Measurements from ENCODE around the gene BAIAP2.

Gene BAIAP2, protein sequence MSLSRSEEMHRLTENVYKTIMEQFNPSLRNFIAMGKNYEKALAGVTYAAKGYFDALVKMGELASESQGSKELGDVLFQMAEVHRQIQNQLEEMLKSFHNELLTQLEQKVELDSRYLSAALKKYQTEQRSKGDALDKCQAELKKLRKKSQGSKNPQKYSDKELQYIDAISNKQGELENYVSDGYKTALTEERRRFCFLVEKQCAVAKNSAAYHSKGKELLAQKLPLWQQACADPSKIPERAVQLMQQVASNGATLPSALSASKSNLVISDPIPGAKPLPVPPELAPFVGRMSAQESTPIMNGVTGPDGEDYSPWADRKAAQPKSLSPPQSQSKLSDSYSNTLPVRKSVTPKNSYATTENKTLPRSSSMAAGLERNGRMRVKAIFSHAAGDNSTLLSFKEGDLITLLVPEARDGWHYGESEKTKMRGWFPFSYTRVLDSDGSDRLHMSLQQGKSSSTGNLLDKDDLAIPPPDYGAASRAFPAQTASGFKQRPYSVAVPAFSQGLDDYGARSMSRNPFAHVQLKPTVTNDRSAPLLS

DNA sequence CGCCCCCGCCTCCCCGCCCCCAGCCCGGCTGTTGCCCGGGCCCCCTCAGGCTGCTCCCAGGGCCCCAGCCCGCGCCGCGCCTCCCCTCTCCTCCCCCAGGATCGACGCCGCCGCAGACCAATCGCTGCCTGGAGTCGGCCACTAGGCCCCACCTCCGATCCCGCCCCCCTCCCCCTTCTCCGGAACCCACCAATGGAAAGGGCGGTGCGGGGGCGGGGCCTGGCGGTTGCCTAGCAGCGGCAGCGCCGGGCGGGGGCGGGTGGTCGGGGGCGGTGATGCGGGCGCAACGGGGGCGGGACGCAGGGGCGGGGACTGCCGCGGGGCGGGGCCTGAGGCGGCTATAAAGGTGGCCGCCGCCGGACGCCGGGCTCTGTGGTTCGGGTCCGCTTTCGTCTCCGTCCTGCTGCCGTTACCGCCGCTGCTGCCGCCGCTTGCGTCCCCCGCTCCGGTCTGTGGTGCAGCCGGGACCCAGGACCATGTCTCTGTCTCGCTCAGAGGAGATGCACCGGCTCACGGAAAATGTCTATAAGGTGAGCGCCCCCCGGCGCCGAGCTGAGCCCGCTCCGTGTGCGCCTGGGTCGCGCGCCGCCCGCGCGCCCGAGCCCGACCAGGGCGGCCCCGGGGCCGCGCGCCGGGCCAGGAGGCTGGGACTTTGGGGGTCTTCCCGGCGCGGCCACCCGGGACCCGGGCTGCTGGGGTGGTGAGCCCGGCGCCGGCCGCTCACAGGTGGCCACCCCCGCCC lies at the start of gene BAIAP2:
TSS of gene BAIAP2 (plus strand) at position 373 of the 742 bp plus-strand sequence. CDS start at position 477, 104 bp downstream.
- H3K79me2 ChIP-seq (ENCODE audit: low read length) = no peaks in the 10 kb centered on the region
- H3K4me2 ChIP-seq (ENCODE audit: low read depth, low read length) = peak within 1 kb of the TSS; percentile 12; the same call in 1 of the 2 replicates
- H3F3A ChIP-seq (ENCODE audit: insufficient read depth, low read length) = no peaks in the 10 kb centered on the region
- TF ChIP-seq EZH2phosphoT487 (IDR thresholded peaks at IDR 0.05; ENCODE audit: low read length) = no peak
- TF ChIP-seq EZH2 (optimal IDR thresholded peaks at IDR 0.05; ENCODE audit: low read depth, low read length) = no peak
- TF ChIP-seq, protein P1, sequence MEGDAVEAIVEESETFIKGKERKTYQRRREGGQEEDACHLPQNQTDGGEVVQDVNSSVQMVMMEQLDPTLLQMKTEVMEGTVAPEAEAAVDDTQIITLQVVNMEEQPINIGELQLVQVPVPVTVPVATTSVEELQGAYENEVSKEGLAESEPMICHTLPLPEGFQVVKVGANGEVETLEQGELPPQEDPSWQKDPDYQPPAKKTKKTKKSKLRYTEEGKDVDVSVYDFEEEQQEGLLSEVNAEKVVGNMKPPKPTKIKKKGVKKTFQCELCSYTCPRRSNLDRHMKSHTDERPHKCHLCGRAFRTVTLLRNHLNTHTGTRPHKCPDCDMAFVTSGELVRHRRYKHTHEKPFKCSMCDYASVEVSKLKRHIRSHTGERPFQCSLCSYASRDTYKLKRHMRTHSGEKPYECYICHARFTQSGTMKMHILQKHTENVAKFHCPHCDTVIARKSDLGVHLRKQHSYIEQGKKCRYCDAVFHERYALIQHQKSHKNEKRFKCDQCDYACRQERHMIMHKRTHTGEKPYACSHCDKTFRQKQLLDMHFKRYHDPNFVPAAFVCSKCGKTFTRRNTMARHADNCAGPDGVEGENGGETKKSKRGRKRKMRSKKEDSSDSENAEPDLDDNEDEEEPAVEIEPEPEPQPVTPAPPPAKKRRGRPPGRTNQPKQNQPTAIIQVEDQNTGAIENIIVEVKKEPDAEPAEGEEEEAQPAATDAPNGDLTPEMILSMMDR (IDR thresholded peaks at IDR 0.05; ENCODE audit: low read length) = no peak
- H3K4me1 ChIP-seq (ENCODE audit: low read length) = no peaks in the 10 kb centered on the region
- H3K9ac ChIP-seq (ENCODE audit: low read length) = no peak within 1 kb of the TSS
- H3K36me3 ChIP-seq (replicated peaks; ENCODE audit: insufficient read depth, low read length) = no peaks in the 10 kb centered on the region
- H3K27me3 ChIP-seq (replicated peaks; ENCODE audit: insufficient read depth, low read length) = peaks cover 87% of the 10 kb centered on the region
- no peaks in the 10 kb centered on the region for H4K20me1 ChIP-seq (ENCODE audit: insufficient read depth, low read length)
- DNase-seq = peak; percentile 83
- H3K27ac ChIP-seq (ENCODE audit: low read length) = no peak within 1 kb of the TSS
- no peaks in the 10 kb centered on the region for H3K9me3 ChIP-seq (replicated peaks; ENCODE audit: insufficient read depth, low read length)
- no peaks in the 10 kb centered on the region for H3K9me2 ChIP-seq (replicated peaks; ENCODE audit: insufficient read depth, low read length)
- H3K4me3 ChIP-seq (ENCODE audit: low read length) = no peak within 1 kb of the TSS
- H2AFZ ChIP-seq (ENCODE audit: low read length) = no peak within 1 kb of the TSS

DNA sequence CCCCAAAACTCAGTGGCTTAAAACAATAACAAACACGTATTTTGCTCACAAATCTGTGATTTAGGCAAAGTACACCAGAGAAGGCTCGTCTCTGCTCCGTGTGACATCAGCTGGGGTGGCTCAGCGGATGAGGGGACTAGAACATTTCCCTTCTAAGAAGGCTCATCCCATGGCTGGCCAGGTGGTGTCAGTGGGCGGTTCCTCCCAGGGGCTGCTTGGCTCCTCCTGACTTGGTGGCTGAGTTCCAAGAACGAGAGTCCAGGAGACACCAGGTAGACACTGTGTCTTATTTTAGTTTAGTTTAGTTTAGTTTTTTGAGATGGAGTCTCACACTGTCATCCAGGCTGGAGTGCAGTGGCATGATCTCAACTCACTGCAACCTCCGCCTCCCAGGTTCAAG lies 48.9 kb upstream of the BAIAP2 start:
- no peak for DNase-seq
- H3K4me2 ChIP-seq (ENCODE audit: low read depth, low read length) = no peak overlapping the region
- H3K79me2 ChIP-seq (ENCODE audit: low read length) = no peaks in the 10 kb centered on the region
- H3K9ac ChIP-seq (ENCODE audit: low read length) = no peak overlapping the region
- no peaks in the 10 kb centered on the region for H3F3A ChIP-seq (ENCODE audit: insufficient read depth, low read length)
- H3K9me3 ChIP-seq (replicated peaks; ENCODE audit: insufficient read depth, low read length) = no peaks in the 10 kb centered on the region
- H3K9me2 ChIP-seq (replicated peaks; ENCODE audit: insufficient read depth, low read length) = no peaks in the 10 kb centered on the region
- TF ChIP-seq EZH2 (optimal IDR thresholded peaks at IDR 0.05; ENCODE audit: low read depth, low read length) (no peak), EZH2phosphoT487 (IDR thresholded peaks at IDR 0.05; ENCODE audit: low read length) (no peak)
- TF ChIP-seq, protein P1 (IDR thresholded peaks at IDR 0.05; ENCODE audit: low read length) = no peak
- no peaks in the 10 kb centered on the region for H3K36me3 ChIP-seq (replicated peaks; ENCODE audit: insufficient read depth, low read length)
- no peak overlapping the region for H3K27ac ChIP-seq (ENCODE audit: low read length)
- no peaks in the 10 kb centered on the region for H4K20me1 ChIP-seq (ENCODE audit: insufficient read depth, low read length)
- no peaks in the 10 kb centered on the region for H3K4me1 ChIP-seq (ENCODE audit: low read length)
- H3K4me3 ChIP-seq (ENCODE audit: low read length) = no peak overlapping the region
- no peak overlapping the region for H2AFZ ChIP-seq (ENCODE audit: low read length)
- H3K27me3 ChIP-seq (replicated peaks; ENCODE audit: insufficient read depth, low read length) = peaks cover 48% of the 10 kb centered on the region

DNA sequence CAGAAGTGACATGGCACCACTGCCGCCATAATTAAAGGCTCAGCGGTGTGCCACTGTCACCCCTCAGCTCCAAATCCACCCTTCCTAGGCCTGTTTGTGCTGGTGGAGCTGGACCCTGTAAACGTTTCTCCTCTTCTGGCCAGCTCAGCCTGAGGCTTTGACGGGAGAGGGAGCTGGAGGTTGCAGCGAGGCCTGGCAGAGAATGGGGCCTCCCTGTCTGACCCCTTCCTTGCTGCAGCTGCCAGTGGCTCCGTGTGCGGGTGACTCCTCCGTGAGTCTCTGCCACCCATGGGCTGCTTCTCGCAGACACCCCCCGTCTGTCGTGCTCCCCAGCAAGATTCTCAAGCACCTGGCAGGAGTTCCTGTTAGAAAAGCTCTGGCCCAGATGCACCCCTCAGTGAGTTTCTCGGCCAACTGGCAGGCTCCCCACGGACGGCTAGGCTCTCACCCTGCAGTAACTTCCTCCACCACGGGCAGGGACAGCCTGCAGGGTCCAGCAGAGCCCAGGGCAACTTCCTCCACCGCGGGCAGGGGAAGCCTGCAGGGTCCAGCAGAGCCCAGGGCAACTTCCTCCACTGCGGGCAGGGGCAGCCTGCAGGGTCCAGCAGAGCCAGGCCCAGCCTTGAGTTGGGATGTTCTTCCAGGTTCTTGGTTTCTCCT lies 48.0 kb upstream of the BAIAP2 start:
- Histone ChIP-seq H3K4me1 (ENCODE audit: low read length) (no peaks in the 10 kb centered on the region), H3K4me3 (ENCODE audit: low read length) (no peak overlapping the region), H2AFZ (ENCODE audit: low read length) (no peak overlapping the region), H3K79me2 (ENCODE audit: low read length) (no peaks in the 10 kb centered on the region), H3K9me3 (replicated peaks; ENCODE audit: insufficient read depth, low read length) (no peaks in the 10 kb centered on the region), H3K4me2 (ENCODE audit: low read depth, low read length) (no peak overlapping the region), H3K36me3 (replicated peaks; ENCODE audit: insufficient read depth, low read length) (no peaks in the 10 kb centered on the region), H4K20me1 (ENCODE audit: insufficient read depth, low read length) (no peaks in the 10 kb centered on the region), H3K27me3 (replicated peaks; ENCODE audit: insufficient read depth, low read length) (peaks cover 44% of the 10 kb centered on the region), H3K27ac (ENCODE audit: low read length) (no peak overlapping the region), H3F3A (ENCODE audit: insufficient read depth, low read length) (no peaks in the 10 kb centered on the region), H3K9me2 (replicated peaks; ENCODE audit: insufficient read depth, low read length) (no peaks in the 10 kb centered on the region), H3K9ac (ENCODE audit: low read length) (no peak overlapping the region)
- no peak for DNase-seq
- TF ChIP-seq EZH2 (optimal IDR thresholded peaks at IDR 0.05; ENCODE audit: low read depth, low read length) = no peak
- TF ChIP-seq EZH2phosphoT487 (IDR thresholded peaks at IDR 0.05; ENCODE audit: low read length) = no peak
- TF ChIP-seq, protein P1 (IDR thresholded peaks at IDR 0.05; ENCODE audit: low read length) = no peak
